Smooth muscle cell (in vitro differentiated cells): ENCODE results near the gene SNX18. TPM values are rescaled to one million over a fixed set of nuclear protein-coding genes. Genes with fewer than 3 reads are reported as not detected.

Experiments
- DNase-seq: peaks from one replicate; lab custom pipeline; 2025; ENCODE audit not compliant: unreplicated experiment; lab: John Stamatoyannopoulos, UW
- H2AFZ ChIP-seq: fragments of 200-600 bp; sonication (generic); 2 replicates; pipeline ENCODE4 v1.6.0; 2016; ENCODE audit warnings: antibody characterized with exemption, low read depth, mild to moderate bottlenecking
- H3F3A ChIP-seq: fragments of 200-600 bp; sonication (generic); 2 replicates; pipeline ENCODE4 v1.6.0; 2017; ENCODE audit warnings: antibody characterized with exemption, low read depth
- H3K27ac ChIP-seq: fragments of 200-600 bp; sonication (generic); 2 replicates; pipeline ENCODE4 v1.5.1; 2016; ENCODE audit warnings: low read depth, mild to moderate bottlenecking
- H3K27me3 ChIP-seq: fragments of 200-600 bp; sonication (generic); 2 replicates; pipeline ENCODE4 v1.6.1; 2016; ENCODE audit warnings: low read depth, mild to moderate bottlenecking
- H3K36me3 ChIP-seq: fragments of 200-600 bp; sonication (generic); 2 replicates; pipeline ENCODE4 v1.5.1; 2016; ENCODE audit warnings: low read depth
- H3K4me1 ChIP-seq: fragments of 200-600 bp; sonication (generic); 2 replicates; pipeline ENCODE4 v1.5.1; 2016; ENCODE audit warnings: low read depth
- H3K4me2 ChIP-seq: fragments of 200-600 bp; sonication (generic); 2 replicates; pipeline ENCODE4 v1.6.0; 2016; ENCODE audit warnings: mild to moderate bottlenecking
- H3K4me3 ChIP-seq: fragments of 200-600 bp; sonication (generic); 2 replicates; pipeline ENCODE4 v1.5.1; 2016; ENCODE audit warnings: mild to moderate bottlenecking
- H3K79me2 ChIP-seq: fragments of 200-600 bp; sonication (generic); 2 replicates; pipeline ENCODE4 v1.6.0; 2016; ENCODE audit warnings: low read depth, mild to moderate bottlenecking
- H3K9ac ChIP-seq: fragments of 200-600 bp; sonication (generic); 2 replicates; pipeline ENCODE4 v1.6.0; 2016; ENCODE audit warnings: low read depth
- H3K9me3 ChIP-seq: fragments of 200-600 bp; sonication (generic); replicated peaks from 2 replicates; pipeline ENCODE4 v1.5.1; 2016; ENCODE audit warnings: low read depth
- H4K20me1 ChIP-seq: fragments of 200-600 bp; sonication (generic); 2 replicates; pipeline ENCODE4 v1.6.0; 2016; ENCODE audit warnings: low read depth
- WGBS: methylation state at CpG from one replicate; pipeline ENCODE4 v1.1.7; 2016; ENCODE audit warnings: low lambda C conversion rate; 5-methylcytosine and 5-hydroxymethylcytosine counted together
- polyA plus RNA-seq: library from polyadenylated mRNA; unstranded; fragments of >200 nt; fragmentation: Nextera tagmentation; extraction: Ambion mirVana; gene quantifications from 2 replicates; pipeline ENCODE4 v1.2.1, GENCODE V29; 2016
- total RNA-seq: library from RNA; depleted of rRNA; stranded (reverse); fragments of >200 nt; gene quantifications from 2 replicates; pipeline ENCODE4 v1.2.3, GENCODE V29; 2014
- TF ChIP-seq, protein P1 (sequence below): fragments of 200-600 bp; sonication (generic); IDR thresholded peaks from 2 replicates; pipeline ENCODE4 v1.5.1; 2017; ENCODE audit warnings: borderline replicate concordance, mild to moderate bottlenecking, antibody characterized with exemption; ENCODE audit not compliant: insufficient read depth, poor library complexity, severe bottlenecking

Gene SNX18
- total and polyA plus RNA-seq, 2 experiments from 2014 or later = 3.5 to 16.7 TPM

DNA sequence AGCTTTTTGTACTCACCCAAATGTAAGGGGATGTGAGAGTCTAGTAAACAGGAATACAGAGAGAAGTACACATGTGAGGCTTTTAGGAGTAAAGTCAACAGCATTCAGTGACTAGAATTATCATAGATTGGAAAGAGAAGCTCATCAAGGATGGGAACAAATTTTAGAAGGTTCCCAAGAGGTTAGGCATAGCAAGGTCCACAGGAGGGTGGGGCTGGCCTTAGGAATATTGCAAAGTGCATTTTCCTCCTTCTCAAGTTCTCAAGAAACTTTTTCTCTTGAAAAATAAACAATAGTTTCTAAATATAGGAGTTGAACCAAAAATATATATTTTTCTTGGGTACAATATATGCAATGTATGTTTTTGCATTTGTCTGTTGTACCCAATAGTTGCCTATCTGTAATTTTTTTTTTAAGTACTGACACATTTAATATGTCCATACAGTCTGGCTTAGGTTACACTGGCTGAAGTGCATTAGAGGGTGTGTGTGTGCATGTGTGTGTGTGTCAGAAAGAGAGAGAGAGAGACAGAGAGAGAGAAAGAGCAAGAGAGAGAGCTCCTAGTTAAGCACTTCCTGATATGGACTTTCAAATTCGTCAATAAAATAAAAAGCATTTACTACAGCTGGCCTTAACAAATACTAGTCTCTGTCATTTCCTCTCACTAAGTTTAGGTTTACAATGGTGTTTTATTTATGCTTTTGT, 62.2 kb downstream of the SNX18 start:
- Histone ChIP-seq H3K79me2 (no peaks in the 10 kb centered on the region), H3K4me3 (no peak overlapping the region), H3K4me1 (no peaks in the 10 kb centered on the region), H3K27me3 (no peaks in the 10 kb centered on the region), H3K9ac (no peak overlapping the region), H3K36me3 (no peaks in the 10 kb centered on the region), H3F3A (no peaks in the 10 kb centered on the region), H2AFZ (no peak overlapping the region), H3K4me2 (no peak overlapping the region), H3K27ac (no peak overlapping the region), H3K9me3 (no peaks in the 10 kb centered on the region), H4K20me1 (no peaks in the 10 kb centered on the region)
- WGBS = 59% methylated on average over 1 of the region's 1 CpG
- no peak for DNase-seq
- TF ChIP-seq, protein P1, sequence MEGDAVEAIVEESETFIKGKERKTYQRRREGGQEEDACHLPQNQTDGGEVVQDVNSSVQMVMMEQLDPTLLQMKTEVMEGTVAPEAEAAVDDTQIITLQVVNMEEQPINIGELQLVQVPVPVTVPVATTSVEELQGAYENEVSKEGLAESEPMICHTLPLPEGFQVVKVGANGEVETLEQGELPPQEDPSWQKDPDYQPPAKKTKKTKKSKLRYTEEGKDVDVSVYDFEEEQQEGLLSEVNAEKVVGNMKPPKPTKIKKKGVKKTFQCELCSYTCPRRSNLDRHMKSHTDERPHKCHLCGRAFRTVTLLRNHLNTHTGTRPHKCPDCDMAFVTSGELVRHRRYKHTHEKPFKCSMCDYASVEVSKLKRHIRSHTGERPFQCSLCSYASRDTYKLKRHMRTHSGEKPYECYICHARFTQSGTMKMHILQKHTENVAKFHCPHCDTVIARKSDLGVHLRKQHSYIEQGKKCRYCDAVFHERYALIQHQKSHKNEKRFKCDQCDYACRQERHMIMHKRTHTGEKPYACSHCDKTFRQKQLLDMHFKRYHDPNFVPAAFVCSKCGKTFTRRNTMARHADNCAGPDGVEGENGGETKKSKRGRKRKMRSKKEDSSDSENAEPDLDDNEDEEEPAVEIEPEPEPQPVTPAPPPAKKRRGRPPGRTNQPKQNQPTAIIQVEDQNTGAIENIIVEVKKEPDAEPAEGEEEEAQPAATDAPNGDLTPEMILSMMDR = no peak

DNA sequence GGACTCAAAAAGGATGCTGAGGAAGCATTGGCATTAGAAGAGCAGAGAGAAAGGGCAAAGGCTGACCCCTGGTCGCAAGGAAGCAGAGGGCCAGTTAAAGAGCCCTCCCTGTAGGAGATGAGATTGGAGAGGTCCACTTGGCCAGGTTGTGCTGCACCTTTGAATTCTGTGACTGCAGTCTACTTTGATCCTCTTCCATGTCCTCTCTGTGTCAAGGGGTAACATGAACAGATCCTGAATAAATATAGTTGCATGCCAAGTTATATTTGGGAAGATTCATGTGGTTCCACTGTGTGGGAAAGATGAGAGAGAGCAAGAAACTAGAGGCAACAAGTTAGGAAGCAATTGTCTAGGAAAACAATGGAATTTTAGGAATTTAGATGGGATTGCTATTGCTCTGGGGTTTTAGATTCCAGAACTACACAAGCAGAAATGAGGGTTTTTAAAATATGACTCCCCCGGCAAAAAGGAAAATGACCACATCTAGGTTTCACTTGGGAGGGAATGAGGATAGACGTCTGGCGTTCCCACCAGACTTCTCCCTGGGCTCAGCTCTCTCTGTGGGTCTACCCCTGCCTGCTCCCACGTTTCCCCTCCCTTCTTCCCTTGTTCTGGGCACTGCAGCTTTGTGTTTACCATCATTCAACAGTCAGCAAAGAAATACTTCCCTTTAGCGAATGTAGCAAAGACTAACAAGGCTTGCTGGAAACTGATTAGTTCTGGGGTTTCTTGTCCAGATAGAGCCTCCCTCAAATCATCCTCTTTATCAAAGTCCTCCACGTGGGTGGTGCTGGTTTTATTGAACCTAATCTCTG, 63.6 kb downstream of the SNX18 start:
- H3K9ac ChIP-seq = no peak overlapping the region
- DNase-seq = no peak
- TF ChIP-seq, protein P1 = no peak
- H4K20me1 ChIP-seq = no peaks in the 10 kb centered on the region
- no peak overlapping the region for H3K4me3 ChIP-seq
- no peaks in the 10 kb centered on the region for H3K27me3 ChIP-seq
- WGBS = 42% methylated on average over 7 of the region's 7 CpGs
- no peaks in the 10 kb centered on the region for H3K36me3 ChIP-seq
- no peak overlapping the region for H2AFZ ChIP-seq
- H3K4me2 ChIP-seq = peak overlapping the region; percentile 35
- no peaks in the 10 kb centered on the region for H3K4me1 ChIP-seq
- H3K27ac ChIP-seq = no peak overlapping the region
- H3K79me2 ChIP-seq = no peaks in the 10 kb centered on the region
- H3K9me3 ChIP-seq = no peaks in the 10 kb centered on the region
- H3F3A ChIP-seq = no peaks in the 10 kb centered on the region

DNA sequence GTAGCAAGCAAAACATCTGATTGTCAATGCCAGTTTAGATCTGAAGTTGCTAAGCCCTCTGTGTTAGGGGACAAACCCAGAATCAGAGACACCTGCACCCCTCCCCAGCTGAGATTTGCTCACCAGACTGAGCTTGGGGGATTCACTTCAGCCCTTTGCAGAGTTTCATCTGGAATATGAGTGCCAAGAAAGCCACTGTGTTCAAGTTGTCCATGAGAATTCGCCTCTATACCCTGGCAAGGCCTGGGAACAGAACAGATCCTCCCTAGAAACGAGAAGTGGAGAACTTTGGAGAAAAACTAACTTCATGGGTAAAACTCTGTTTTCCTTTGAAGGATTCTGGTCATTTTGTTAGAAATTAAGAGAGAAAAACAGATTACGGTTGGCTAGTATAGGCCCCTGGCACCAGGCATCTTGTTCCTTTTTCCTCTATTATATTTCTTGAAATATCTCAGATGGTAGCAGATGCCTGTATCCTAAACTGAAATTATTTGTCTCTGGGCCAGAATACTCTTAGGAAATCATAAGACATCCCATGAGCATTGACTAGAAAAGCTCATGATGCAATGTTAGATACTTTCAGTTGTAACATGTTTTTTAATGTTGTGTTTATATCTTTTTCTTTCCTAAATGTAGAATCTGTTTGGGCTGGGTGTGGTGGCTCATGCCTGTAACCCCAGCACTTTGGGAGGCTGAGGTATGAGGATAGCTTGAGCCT, 64.4 kb downstream of the SNX18 start:
- DNase-seq = no peak
- no peaks in the 10 kb centered on the region for H3K79me2 ChIP-seq
- no peak overlapping the region for H2AFZ ChIP-seq
- TF ChIP-seq, protein P1 = no peak
- H3K27me3 ChIP-seq = no peaks in the 10 kb centered on the region
- no peaks in the 10 kb centered on the region for H3K36me3 ChIP-seq
- no peaks in the 10 kb centered on the region for H3K4me1 ChIP-seq
- H3K9ac ChIP-seq = no peak overlapping the region
- no peaks in the 10 kb centered on the region for H4K20me1 ChIP-seq
- WGBS = 85% methylated on average over 3 of the region's 3 CpGs
- no peak overlapping the region for H3K27ac ChIP-seq
- no peaks in the 10 kb centered on the region for H3F3A ChIP-seq
- H3K4me3 ChIP-seq = no peak overlapping the region
- H3K4me2 ChIP-seq = peak overlapping the region; percentile 35
- H3K9me3 ChIP-seq = no peaks in the 10 kb centered on the region
